T-cell (primary cell): ENCODE results near the gene RBM8A. TPM values are rescaled to one million over a fixed set of nuclear protein-coding genes. Genes with fewer than 3 reads are reported as not detected.

Experiments
- ATAC-seq, 4 experiments: fragments of 200-7000 bp in 3 of 4; fragments of 150-1000 bp in 1 of 4; cut with Tn5 transposase; replicated peaks in 1 of 4; 1 replicate in 3 of 4; 2 replicates in 1 of 4; pipeline ENCODE4 v1.10.0; 2021; ENCODE audit warnings: moderate library complexity in 3 of 4, mild to moderate bottlenecking in 2 of 4, moderate number of reproducible peaks in 1 of 4
- CTCF ChIA-PET, 2 donors: fragments of 300-600 bp; sonication (Branson Sonifier 250); formaldehyde crosslinking; loops; one replicate each; lab custom pipeline; 2022; ENCODE audit warnings: antibody characterized with exemption in 2 of 2; lab: Charles Lee
- POLR2A ChIA-PET, 2 donors: fragments of 300-600 bp; sonication (Branson Sonifier 250); formaldehyde crosslinking; loops; one replicate each; lab custom pipeline; 2022; ENCODE audit warnings: antibody characterized with exemption in 2 of 2; lab: Charles Lee
- DNase-seq, 35 experiments: peaks; one replicate each; pipeline versions ENCODE4 v3.0.0 to v3.0.0-alpha.2; 2013 to 2023
- H3K27ac ChIP-seq: one replicate; pipeline ENCODE4 v1.5.1; 2013; ENCODE audit warnings: low read length
- H3K27me3 ChIP-seq, 2 experiments: replicated peaks in 1 of 2; 1 replicate in 1 of 2; 2 replicates in 1 of 2; pipeline versions ENCODE4 v1.6.1 to v1.7.0; 2013; ENCODE audit warnings: low read length in 1 of 2, mixed read lengths in 1 of 2; ENCODE audit not compliant: control insufficient read depth in 2 of 2, insufficient read depth in 2 of 2; ENCODE audit errors: extremely low read depth in 1 of 2
- H3K36me3 ChIP-seq, 2 donors: 1 replicate in 1 of 2; 2 replicates in 1 of 2; pipeline versions ENCODE4 v1.6.1 to v1.7.0; 2013; ENCODE audit warnings: low read length in 1 of 2; ENCODE audit not compliant: control insufficient read depth in 2 of 2, insufficient read depth in 1 of 2; ENCODE audit errors: extremely low read depth in 1 of 2
- H3K4me1 ChIP-seq, 2 experiments: 1 replicate in 1 of 2; 2 replicates in 1 of 2; pipeline versions ENCODE4 v1.6.1 to v1.7.0; 2013; ENCODE audit warnings: low read length in 2 of 2, mixed read lengths in 1 of 2; ENCODE audit not compliant: insufficient read depth in 2 of 2, control insufficient read depth in 1 of 2; ENCODE audit errors: extremely low read depth in 1 of 2
- H3K4me3 ChIP-seq, 2 donors: 1 replicate in 1 of 2; 2 replicates in 1 of 2; pipeline versions ENCODE4 v1.5.1 to v1.7.0; 2013; ENCODE audit warnings: mild to moderate bottlenecking in 2 of 2, low read length in 1 of 2, moderate library complexity in 1 of 2; ENCODE audit not compliant: control insufficient read depth in 1 of 2; ENCODE audit errors: extremely low read depth in 1 of 2
- H3K9me3 ChIP-seq: 2 replicates; pipeline ENCODE4 v1.7.0; 2013
- H3K27ac Mint-ChIP-seq, 2 donors: one replicate each; pipeline ENCODE4 v1.8.0; 2020 to 2021; ENCODE audit warnings: mild to moderate bottlenecking in 2 of 2, mixed read lengths in 2 of 2
- H3K27me3 Mint-ChIP-seq, 2 donors: one replicate each; pipeline ENCODE4 v1.8.0; 2021 to 2022; ENCODE audit warnings: mixed read lengths in 2 of 2
- H3K36me3 Mint-ChIP-seq: one replicate; pipeline ENCODE4 v1.8.0; 2021; ENCODE audit warnings: mixed read lengths
- H3K4me1 Mint-ChIP-seq, 3 donors: one replicate each; pipeline ENCODE4 v1.8.0; 2020 to 2022; ENCODE audit warnings: mixed read lengths in 3 of 3, mild to moderate bottlenecking in 1 of 3
- H3K4me3 Mint-ChIP-seq, 3 donors: one replicate each; pipeline ENCODE4 v1.8.0; 2020 to 2022; ENCODE audit warnings: mild to moderate bottlenecking in 3 of 3, mixed read lengths in 3 of 3, moderate library complexity in 3 of 3
- H3K9me3 Mint-ChIP-seq, 3 donors: one replicate each; pipeline ENCODE4 v1.8.0; 2020 to 2022; ENCODE audit warnings: mixed read lengths in 3 of 3
- WGBS: methylation state at CpG from one replicate; pipeline ENCODE4 v1.1.5; 2013; ENCODE audit warnings: missing lambda C conversion rate; ENCODE audit not compliant: insufficient coverage; 5-methylcytosine and 5-hydroxymethylcytosine counted together
- total RNA-seq, 35 experiments: library from RNA in 6 of 35; stranded (reverse) in 6 of 35; fragments of 120-200 nt in 1 of 35; gene quantifications; one replicate each; pipeline versions ENCODE4 v1.2.1 to v1.2.4 and lab custom pipeline; 2013 to 2026

Gene RBM8A
- total RNA-seq, 5 donors from 2014 or later (not counting 1 experiment from before 2014, with no cell fraction given) = 124 to 153 (median 130) TPM

DNA sequence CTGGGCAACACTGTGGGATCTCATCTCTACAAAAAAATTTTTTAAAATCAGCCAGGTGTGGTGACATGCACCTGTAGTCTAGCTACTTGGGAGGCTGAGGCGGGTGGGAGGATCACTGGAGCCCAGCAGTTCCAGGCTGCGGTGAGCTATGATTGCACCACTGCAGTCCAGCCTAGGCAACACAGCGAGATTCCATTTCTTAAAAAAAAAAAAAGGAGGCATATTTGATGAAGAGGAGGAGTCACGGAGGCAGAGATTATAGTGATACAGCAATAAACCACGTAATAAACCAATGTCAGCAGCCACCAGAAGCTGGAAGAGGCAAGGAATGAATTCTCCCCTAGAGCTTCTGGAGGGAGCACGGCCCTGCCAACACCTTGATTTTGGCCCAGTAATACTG, 26.6 kb upstream of the RBM8A start:
- Mint-ChIP-seq H3K9me3 (no peaks in the 10 kb centered on the region), H3K4me3 (peak overlapping the region in 1 of 3 donors; percentile 25), H3K27me3 (no peaks in the 10 kb centered on the region), H3K4me1 (peaks cover 77 to 87% (median 79%) of the 10 kb centered on the region in 3 donors), H3K36me3 (peaks cover 24% of the 10 kb centered on the region), H3K27ac (peak overlapping the region in 1 of 2 donors; percentile 60)
- ATAC-seq = no peak
- H3K9me3 ChIP-seq = no peaks in the 10 kb centered on the region
- H3K4me3 ChIP-seq = no peak overlapping the region
- ChIA-PET POLR2A (interaction anchor here in 1 of 2 donors (0.8 kb wide), 1 partner anchor 32 kb away, joined by 3 read pairs; no protein-coding TSS in a partner anchor), CTCF (interaction anchor here in 1 of 2 donors (0.5 kb wide), 1 partner anchor 41 kb away, joined by 3 read pairs; no protein-coding TSS in a partner anchor)
- H3K4me1 ChIP-seq = peaks cover 30 to 42% of the 10 kb centered on the region in 2 experiments
- H3K27me3 ChIP-seq = no peaks in the 10 kb centered on the region
- no peak for DNase-seq
- H3K36me3 ChIP-seq = peaks cover 3 to 26% of the 10 kb centered on the region in 2 donors
- 100% methylated on average over 2 of the region's 6 CpGs for WGBS
- no peak overlapping the region for H3K27ac ChIP-seq

DNA sequence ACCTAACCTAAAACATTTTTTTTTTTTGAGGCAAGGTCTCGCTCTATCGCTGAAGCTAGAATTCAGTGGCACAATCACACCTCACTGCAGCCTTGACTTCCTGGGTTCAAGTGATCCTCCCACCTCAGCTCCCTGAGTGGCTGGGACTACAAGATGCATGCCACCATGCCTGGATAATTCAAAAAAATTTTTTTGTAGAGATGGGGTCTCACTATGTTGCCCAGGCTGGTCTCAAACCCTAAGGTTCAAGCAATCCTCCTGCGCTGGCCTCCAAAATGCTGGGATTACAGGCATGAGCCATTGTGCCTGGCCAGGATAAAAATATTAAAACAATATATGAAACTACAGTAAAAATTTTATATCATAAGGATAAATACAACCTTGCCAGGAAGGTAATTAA, 25.6 kb upstream of the RBM8A start:
- Mint-ChIP-seq H3K4me1 (peaks cover 74 to 85% (median 76%) of the 10 kb centered on the region in 3 donors), H3K4me3 (no peak overlapping the region), H3K9me3 (no peaks in the 10 kb centered on the region), H3K36me3 (peaks cover 27% of the 10 kb centered on the region), H3K27me3 (no peaks in the 10 kb centered on the region), H3K27ac (no peak overlapping the region)
- Histone ChIP-seq H3K4me1 (peaks cover 22 to 39% of the 10 kb centered on the region in 2 experiments), H3K9me3 (no peaks in the 10 kb centered on the region), H3K27ac (no peak overlapping the region), H3K27me3 (no peaks in the 10 kb centered on the region), H3K36me3 (peaks cover 3 to 30% of the 10 kb centered on the region in 2 donors), H3K4me3 (no peak overlapping the region)
- DNase-seq (no peak), ATAC-seq (no peak)
- CTCF ChIA-PET = interaction anchor here in 1 of 2 donors (0.6 kb wide), 1 partner anchor 54 kb away, joined by 3 read pairs; no protein-coding TSS in a partner anchor
- no CpG with 5 or more reads among the region's 3 CpGs for WGBS
- POLR2A ChIA-PET = no interaction called here

DNA sequence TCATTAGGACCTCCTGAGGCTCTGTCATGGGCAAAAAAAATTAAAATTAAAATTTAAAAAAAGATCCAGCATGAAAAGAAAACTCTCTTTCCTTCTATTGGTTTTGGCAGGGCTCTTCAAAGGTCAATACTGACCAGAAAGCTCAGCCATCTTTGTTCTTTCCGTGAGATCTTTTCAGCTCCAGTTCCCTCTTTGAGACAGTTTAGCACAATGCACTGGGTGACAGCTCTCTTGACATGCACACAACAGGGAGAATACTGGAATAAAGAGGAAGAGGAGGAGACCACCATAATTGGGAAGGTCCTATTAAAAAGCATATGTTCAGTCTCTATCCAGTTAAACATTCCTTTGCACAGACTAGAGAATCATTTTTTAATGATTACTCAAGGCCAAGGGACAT, 24.2 kb upstream of the RBM8A start:
- POLR2A ChIA-PET = interaction anchor here in 1 of 2 donors (0.6 kb wide), 1 partner anchor 29 kb away, joined by 3 read pairs; no protein-coding TSS in a partner anchor
- H3K27me3 ChIP-seq = no peaks in the 10 kb centered on the region
- peak overlapping the region in 1 of 2 donors; percentile 65 for H3K27ac Mint-ChIP-seq
- peaks cover 20 to 36% of the 10 kb centered on the region in 2 experiments for H3K4me1 ChIP-seq
- DNase-seq = no peak
- H3K27me3 Mint-ChIP-seq = no peaks in the 10 kb centered on the region
- no peak for ATAC-seq
- H3K9me3 Mint-ChIP-seq = no peaks in the 10 kb centered on the region
- no peak overlapping the region for H3K27ac ChIP-seq
- peaks cover 3 to 40% of the 10 kb centered on the region in 2 donors for H3K36me3 ChIP-seq
- CTCF ChIA-PET = no interaction called here
- no peaks in the 10 kb centered on the region for H3K9me3 ChIP-seq
- H3K36me3 Mint-ChIP-seq = peaks cover 33% of the 10 kb centered on the region
- H3K4me1 Mint-ChIP-seq = peaks cover 74 to 82% (median 78%) of the 10 kb centered on the region in 3 donors
- no peak overlapping the region for H3K4me3 Mint-ChIP-seq
- no peak overlapping the region for H3K4me3 ChIP-seq
- 83% methylated on average over 1 of the region's 1 CpG for WGBS

DNA sequence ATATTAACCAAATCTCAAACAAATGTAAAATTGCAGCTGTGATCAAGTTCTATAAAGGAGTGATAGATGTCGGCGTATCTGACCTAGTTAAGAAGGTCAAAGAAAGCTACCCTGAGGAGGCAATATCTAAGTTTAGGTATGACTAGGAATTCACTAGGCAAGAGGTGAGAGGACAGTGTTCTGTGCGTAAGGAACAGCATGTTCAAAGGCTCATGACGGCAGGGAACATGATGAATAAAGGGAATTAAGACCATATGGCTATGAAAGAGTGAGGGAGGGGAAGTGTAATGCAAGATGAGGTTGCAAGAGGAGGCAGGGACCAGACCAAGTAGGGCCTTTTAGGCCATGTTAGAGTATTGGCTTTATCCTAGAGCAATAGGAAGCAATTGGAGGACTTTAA, 21.9 kb upstream of the RBM8A start:
- ChIA-PET POLR2A (interaction anchor here in 1 of 2 donors (0.6 kb wide), 1 partner anchor 58 kb away, joined by 3 read pairs; no protein-coding TSS in a partner anchor), CTCF (interaction anchor here in 1 of 2 donors (0.6 kb wide), 2 partner anchors 9 to 39 kb away, joined by 3 read pairs; no protein-coding TSS in a partner anchor)
- H3K9me3 ChIP-seq = no peaks in the 10 kb centered on the region
- H3K27me3 Mint-ChIP-seq = no peaks in the 10 kb centered on the region
- DNase-seq (no peak), ATAC-seq (no peak)
- 94% methylated on average over 4 of the region's 4 CpGs for WGBS
- peaks cover 0 to 26% of the 10 kb centered on the region in 2 experiments for H3K4me1 ChIP-seq
- peak overlapping the region; percentile 23 to 30 for H3K27ac Mint-ChIP-seq
- H3K4me3 ChIP-seq = no peak overlapping the region
- H3K27me3 ChIP-seq = no peaks in the 10 kb centered on the region
- H3K36me3 Mint-ChIP-seq = peaks cover 29% of the 10 kb centered on the region
- H3K27ac ChIP-seq = no peak overlapping the region
- H3K4me1 Mint-ChIP-seq = peaks cover 54 to 59% (median 58%) of the 10 kb centered on the region in 3 donors
- peaks cover 3 to 45% of the 10 kb centered on the region in 2 donors for H3K36me3 ChIP-seq
- H3K4me3 Mint-ChIP-seq = no peak overlapping the region
- no peaks in the 10 kb centered on the region for H3K9me3 Mint-ChIP-seq

DNA sequence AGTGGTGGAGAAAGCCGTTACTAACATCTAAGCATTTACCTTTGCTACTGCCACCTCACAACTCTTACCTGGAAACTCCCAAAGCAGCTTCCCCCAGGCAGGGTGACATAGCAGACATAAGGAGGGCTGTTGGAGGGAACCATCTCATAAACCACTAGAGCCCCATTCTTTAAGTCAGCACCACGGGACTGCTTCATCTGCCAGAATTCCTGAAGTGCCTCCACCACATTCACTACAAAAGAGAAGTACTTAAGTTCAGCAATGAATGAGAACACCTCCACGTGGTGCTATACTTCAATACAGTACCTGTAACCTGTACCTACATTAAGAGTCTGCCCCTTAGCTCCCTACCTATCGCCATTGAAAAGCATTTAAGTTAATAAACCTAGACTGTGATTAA, 20.3 kb upstream of the RBM8A start:
- H3K27ac ChIP-seq = no peak overlapping the region
- DNase-seq (no peak), ATAC-seq (no peak)
- H3K36me3 ChIP-seq = peaks cover 3 to 55% of the 10 kb centered on the region in 2 donors
- POLR2A ChIA-PET = interaction anchor here in 1 of 2 donors (0.5 kb wide), 1 partner anchor 20 kb away, joined by 3 read pairs; no protein-coding TSS in a partner anchor
- no peaks in the 10 kb centered on the region for H3K9me3 ChIP-seq
- no peak overlapping the region for H3K4me3 ChIP-seq
- H3K4me3 Mint-ChIP-seq = no peak overlapping the region
- no peaks in the 10 kb centered on the region for H3K27me3 ChIP-seq
- WGBS = 100% methylated on average over 1 of the region's 4 CpGs
- no peaks in the 10 kb centered on the region for H3K9me3 Mint-ChIP-seq
- H3K4me1 Mint-ChIP-seq = peaks cover 46 to 56% (median 50%) of the 10 kb centered on the region in 3 donors
- H3K36me3 Mint-ChIP-seq = peaks cover 39% of the 10 kb centered on the region
- H3K27ac Mint-ChIP-seq = no peak overlapping the region
- H3K4me1 ChIP-seq = peaks cover 0 to 16% of the 10 kb centered on the region in 2 experiments
- CTCF ChIA-PET = no interaction called here
- H3K27me3 Mint-ChIP-seq = no peaks in the 10 kb centered on the region

DNA sequence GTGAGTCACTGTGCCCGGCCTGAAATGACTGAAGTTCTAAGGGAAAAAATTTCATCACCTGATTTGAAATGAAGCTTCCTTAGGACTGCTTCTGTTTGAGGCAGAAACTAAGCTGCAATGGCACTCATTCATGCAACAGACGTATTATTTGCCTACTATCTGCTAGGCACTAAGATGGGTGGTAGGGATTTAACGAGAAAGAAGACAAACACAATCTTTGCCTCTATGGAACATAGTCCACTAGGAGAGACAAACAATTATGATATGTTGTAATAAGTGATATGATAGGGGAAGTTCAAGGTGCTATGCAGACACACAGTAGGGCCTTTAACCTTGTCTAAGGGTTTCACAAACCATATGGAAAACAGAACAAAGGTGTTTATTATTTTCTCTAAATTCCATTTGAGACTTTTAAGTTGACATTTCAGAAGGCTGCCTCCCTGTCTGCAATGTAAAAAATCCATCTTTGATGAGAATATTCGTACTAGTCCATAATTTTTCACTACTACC, 19.2 kb upstream of the RBM8A start:
- no peak for ATAC-seq
- Mint-ChIP-seq H3K9me3 (no peaks in the 10 kb centered on the region), H3K27me3 (no peaks in the 10 kb centered on the region), H3K27ac (peak overlapping the region in 1 of 2 donors; percentile 64), H3K4me1 (peaks cover 38 to 47% (median 44%) of the 10 kb centered on the region in 3 donors), H3K36me3 (peaks cover 44% of the 10 kb centered on the region), H3K4me3 (no peak overlapping the region)
- Histone ChIP-seq H3K4me1 (peaks cover 0 to 16% of the 10 kb centered on the region in 2 experiments), H3K9me3 (no peaks in the 10 kb centered on the region), H3K27me3 (no peaks in the 10 kb centered on the region), H3K36me3 (peaks cover 3 to 59% of the 10 kb centered on the region in 2 donors), H3K4me3 (no peak overlapping the region), H3K27ac (no peak overlapping the region)
- no CpG with 5 or more reads among the region's 4 CpGs for WGBS
- CTCF ChIA-PET = interaction anchor here (0.6 to 0.7 kb wide), 2 partner anchors 58 to 192 kb away, joined by 4 to 5 read pairs; no protein-coding TSS in a partner anchor
- POLR2A ChIA-PET = no interaction called here
- DNase-seq = no peak
